Measurements from ENCODE around the gene UAP1L1. TPM values are rescaled to one million over a fixed set of nuclear protein-coding genes. Genes with fewer than 3 reads are reported as not detected.

The UAP1L1 gene
- total RNA-seq, 1 experiment from 2014 or later = 24.6 TPM

DNA sequence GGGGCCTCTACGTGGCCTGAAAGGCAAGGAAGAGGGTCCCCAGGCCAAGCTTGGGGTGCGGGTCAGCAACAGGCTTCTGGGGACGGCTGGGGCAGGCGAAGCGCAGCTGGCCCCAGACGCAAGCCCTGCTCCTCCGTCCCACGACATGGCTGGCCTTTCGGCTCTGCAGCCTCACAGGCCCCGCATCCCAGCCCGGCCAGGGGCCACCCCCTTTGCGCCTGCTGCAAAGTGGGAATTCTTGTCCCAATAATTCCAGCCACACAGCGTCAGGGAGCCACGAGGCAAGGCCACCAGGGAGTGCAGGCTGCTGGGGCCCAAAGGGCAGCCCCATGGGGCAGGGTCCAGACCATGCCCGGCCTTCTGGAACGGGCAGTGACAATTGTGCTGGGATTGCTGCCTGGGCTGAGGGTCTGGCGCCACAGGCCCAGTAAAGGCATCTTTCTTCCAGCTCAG, 22.4 kb upstream of the UAP1L1 start:
- BruUV-seq (replicated peaks) = no TSS peak
- no peaks in the 10 kb centered on the region for H3K27me3 Mint-ChIP-seq (ENCODE audit: insufficient read depth, unreplicated experiment)
- intact Hi-C loops (cut with micrococcal nuclease; ENCODE audit: unreplicated experiment) = no loop called here
- peaks cover 4% of the 10 kb centered on the region for H3K36me3 Mint-ChIP-seq (ENCODE audit: insufficient read depth, unreplicated experiment)
- POLR2A ChIA-PET = no interaction called here
- peak overlapping the region; percentile 66 for H3K4me3 Mint-ChIP-seq (ENCODE audit: unreplicated experiment)
- H3K4me1 Mint-ChIP-seq (ENCODE audit: low read depth, unreplicated experiment) = peaks cover 6% of the 10 kb centered on the region
- H3K27me3 ChIP-seq (replicated peaks; ENCODE audit: control insufficient read depth, insufficient read depth, low read length) = no peaks in the 10 kb centered on the region
- H3K4me3 ChIP-seq (ENCODE audit: low read depth, low read length) = peak overlapping the region; percentile 51
- H3K36me3 ChIP-seq (ENCODE audit: control insufficient read depth, insufficient read depth, low read length) = no peaks in the 10 kb centered on the region
- TF ChIP-seq, protein P1, sequence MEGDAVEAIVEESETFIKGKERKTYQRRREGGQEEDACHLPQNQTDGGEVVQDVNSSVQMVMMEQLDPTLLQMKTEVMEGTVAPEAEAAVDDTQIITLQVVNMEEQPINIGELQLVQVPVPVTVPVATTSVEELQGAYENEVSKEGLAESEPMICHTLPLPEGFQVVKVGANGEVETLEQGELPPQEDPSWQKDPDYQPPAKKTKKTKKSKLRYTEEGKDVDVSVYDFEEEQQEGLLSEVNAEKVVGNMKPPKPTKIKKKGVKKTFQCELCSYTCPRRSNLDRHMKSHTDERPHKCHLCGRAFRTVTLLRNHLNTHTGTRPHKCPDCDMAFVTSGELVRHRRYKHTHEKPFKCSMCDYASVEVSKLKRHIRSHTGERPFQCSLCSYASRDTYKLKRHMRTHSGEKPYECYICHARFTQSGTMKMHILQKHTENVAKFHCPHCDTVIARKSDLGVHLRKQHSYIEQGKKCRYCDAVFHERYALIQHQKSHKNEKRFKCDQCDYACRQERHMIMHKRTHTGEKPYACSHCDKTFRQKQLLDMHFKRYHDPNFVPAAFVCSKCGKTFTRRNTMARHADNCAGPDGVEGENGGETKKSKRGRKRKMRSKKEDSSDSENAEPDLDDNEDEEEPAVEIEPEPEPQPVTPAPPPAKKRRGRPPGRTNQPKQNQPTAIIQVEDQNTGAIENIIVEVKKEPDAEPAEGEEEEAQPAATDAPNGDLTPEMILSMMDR (IDR thresholded peaks at IDR 0.05; ENCODE audit: insufficient read depth in 1 of 2, low read depth in 1 of 2, low read length in 1 of 2, severe bottlenecking in 1 of 2, unreplicated experiment in 1 of 2) = no peak
- H3K9me3 Mint-ChIP-seq (ENCODE audit: unreplicated experiment) = no peaks in the 10 kb centered on the region
- H3K9me3 ChIP-seq = no peaks in the 10 kb centered on the region
- no peak for DNase-seq
- CTCF ChIA-PET = interaction anchor here (0.6 to 2.8 kb wide), 4 partner anchors 8 to 112 kb away, joined by 4 to 24 read pairs (median 7); partner anchors contain the start of gene NPDC1
- H3K4me1 ChIP-seq = peaks cover 18% of the 10 kb centered on the region
- peak overlapping the region; percentile 30 for H3K27ac Mint-ChIP-seq (ENCODE audit: unreplicated experiment)

DNA sequence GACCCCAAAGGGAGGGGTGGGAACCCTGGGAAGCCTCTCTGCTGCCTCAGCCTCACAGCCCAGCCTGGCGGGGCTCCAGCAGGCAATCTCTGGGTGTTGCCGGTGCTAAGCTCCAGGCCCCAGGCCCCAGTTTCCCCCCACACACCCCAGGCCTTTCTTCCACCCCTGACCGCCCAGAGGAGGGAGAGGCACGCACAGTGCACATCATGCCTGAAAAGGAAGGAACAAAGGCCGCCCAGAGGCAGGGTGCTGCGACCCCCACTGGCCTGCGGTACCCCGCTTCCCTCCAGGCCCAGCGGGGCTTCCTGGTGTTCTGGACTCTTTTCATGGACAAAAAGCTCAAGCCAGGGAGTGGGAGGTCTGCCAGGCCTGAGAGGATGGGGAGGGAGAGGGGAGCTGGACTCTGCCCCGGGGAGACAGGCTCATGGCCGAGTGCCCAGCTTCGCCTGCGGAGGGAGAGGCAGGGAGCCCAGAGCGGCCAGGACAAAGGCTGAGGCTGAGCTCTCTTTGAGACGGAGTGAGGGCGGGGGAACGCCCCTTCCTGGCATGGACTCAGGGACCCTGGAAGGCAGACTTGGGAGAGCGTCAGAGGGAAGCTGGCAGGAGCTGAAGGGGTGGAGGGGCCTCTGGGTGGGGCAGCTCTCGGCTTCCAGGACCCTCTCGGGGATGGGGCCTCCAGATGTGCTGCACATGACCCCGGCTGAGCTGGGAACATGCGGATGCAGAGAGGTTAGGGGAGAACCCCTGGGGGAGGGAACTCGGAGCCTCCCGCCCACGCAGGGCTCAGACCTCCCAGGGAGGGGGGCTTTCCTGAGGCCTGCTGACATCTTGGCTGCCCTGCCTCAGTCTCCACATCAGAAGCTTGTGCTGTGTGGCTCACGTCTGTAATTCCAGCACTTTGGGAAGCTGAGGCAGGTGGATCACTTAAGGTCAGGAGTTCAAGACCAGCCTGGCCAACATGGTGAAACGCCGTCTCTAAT, 21.6 kb upstream of the UAP1L1 start:
- H3K4me3 ChIP-seq (ENCODE audit: low read depth, low read length) = no peak overlapping the region
- H3K4me3 Mint-ChIP-seq (ENCODE audit: unreplicated experiment) = peak overlapping the region; percentile 66
- DNase-seq = no peak
- H3K27me3 Mint-ChIP-seq (ENCODE audit: insufficient read depth, unreplicated experiment) = no peaks in the 10 kb centered on the region
- H3K36me3 ChIP-seq (ENCODE audit: control insufficient read depth, insufficient read depth, low read length) = no peaks in the 10 kb centered on the region
- BruUV-seq (replicated peaks) = no TSS peak
- peaks cover 4% of the 10 kb centered on the region for H3K36me3 Mint-ChIP-seq (ENCODE audit: insufficient read depth, unreplicated experiment)
- intact Hi-C loops (cut with micrococcal nuclease; ENCODE audit: unreplicated experiment) = no loop called here
- POLR2A ChIA-PET = no interaction called here
- peaks cover 6% of the 10 kb centered on the region for H3K4me1 Mint-ChIP-seq (ENCODE audit: low read depth, unreplicated experiment)
- no peaks in the 10 kb centered on the region for H3K9me3 ChIP-seq
- CTCF ChIA-PET = interaction anchor here (0.6 to 2.8 kb wide), 6 partner anchors 9 to 181 kb away, joined by 3 to 24 read pairs (median 6); partner anchors contain the start of gene NPDC1
- H3K27me3 ChIP-seq (replicated peaks; ENCODE audit: control insufficient read depth, insufficient read depth, low read length) = no peaks in the 10 kb centered on the region
- TF ChIP-seq, protein P1 (IDR thresholded peaks at IDR 0.05; ENCODE audit: insufficient read depth in 1 of 2, low read depth in 1 of 2, low read length in 1 of 2, severe bottlenecking in 1 of 2, unreplicated experiment in 1 of 2) = no peak
- H3K27ac Mint-ChIP-seq (ENCODE audit: unreplicated experiment) = no peak overlapping the region
- H3K9me3 Mint-ChIP-seq (ENCODE audit: unreplicated experiment) = no peaks in the 10 kb centered on the region
- H3K4me1 ChIP-seq = peaks cover 18% of the 10 kb centered on the region

DNA sequence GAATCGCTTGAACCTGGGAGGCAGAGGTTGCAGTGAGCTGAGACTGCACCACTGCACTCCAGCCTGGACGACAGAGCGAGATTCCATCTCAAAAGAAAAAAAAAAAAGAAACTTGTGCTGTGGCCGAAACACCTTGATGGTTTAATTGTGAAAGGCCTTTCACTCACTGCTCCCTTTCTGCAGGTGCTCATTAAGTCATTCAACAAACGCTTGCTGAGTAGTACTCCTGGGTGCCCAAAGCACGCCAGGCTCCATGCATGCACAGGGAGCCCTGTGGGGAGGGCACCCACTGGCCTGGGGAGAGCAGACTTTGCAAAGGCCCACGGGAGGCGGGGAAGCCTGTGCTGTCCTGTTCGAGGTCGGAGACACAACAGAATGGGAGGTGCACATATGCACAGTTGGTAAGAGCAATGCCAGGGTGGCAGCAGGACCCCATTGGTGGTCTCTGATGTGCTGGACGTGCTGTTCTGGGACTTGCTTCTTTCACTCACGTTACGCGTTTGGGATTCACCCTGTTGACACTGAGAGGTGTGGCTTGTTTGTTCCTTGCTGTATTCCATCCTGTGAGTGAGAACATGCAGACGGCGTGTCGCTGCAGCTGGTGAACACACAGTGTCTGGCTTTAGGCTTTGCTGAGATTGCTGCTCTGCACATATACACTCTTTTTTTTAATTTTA, 20.4 kb upstream of the UAP1L1 start:
- no peak for DNase-seq
- intact Hi-C loops (cut with micrococcal nuclease; ENCODE audit: unreplicated experiment) = no loop called here
- ChIA-PET CTCF (interaction anchor here (1.8 to 2.3 kb wide), 2 partner anchors 7 to 13 kb away, joined by 5 to 6 read pairs; partner anchors contain the start of gene SAPCD2), POLR2A (no interaction called here)
- Mint-ChIP-seq H3K4me1 (ENCODE audit: low read depth, unreplicated experiment) (peaks cover 6% of the 10 kb centered on the region), H3K27ac (ENCODE audit: unreplicated experiment) (no peak overlapping the region), H3K4me3 (ENCODE audit: unreplicated experiment) (no peak overlapping the region), H3K9me3 (ENCODE audit: unreplicated experiment) (no peaks in the 10 kb centered on the region), H3K36me3 (ENCODE audit: insufficient read depth, unreplicated experiment) (peaks cover 4% of the 10 kb centered on the region), H3K27me3 (ENCODE audit: insufficient read depth, unreplicated experiment) (no peaks in the 10 kb centered on the region)
- Histone ChIP-seq H3K27me3 (replicated peaks; ENCODE audit: control insufficient read depth, insufficient read depth, low read length) (no peaks in the 10 kb centered on the region), H3K36me3 (ENCODE audit: control insufficient read depth, insufficient read depth, low read length) (no peaks in the 10 kb centered on the region), H3K4me1 (peaks cover 18% of the 10 kb centered on the region), H3K9me3 (no peaks in the 10 kb centered on the region), H3K4me3 (ENCODE audit: low read depth, low read length) (no peak overlapping the region)
- TF ChIP-seq, protein P1 (IDR thresholded peaks at IDR 0.05; ENCODE audit: insufficient read depth in 1 of 2, low read depth in 1 of 2, low read length in 1 of 2, severe bottlenecking in 1 of 2, unreplicated experiment in 1 of 2) = no peak
- BruUV-seq (replicated peaks) = no TSS peak

Measured in Caco-2 (cell line).